ENCODE results near the gene PRB4. TPM values are rescaled to one million over a fixed set of nuclear protein-coding genes. Genes with fewer than 3 reads are reported as not detected.

The PRB4 gene
- total and polyA plus RNA-seq, 2 of the 13 experiments (the other 11 are each of a cell fraction or from before 2014, with no cell fraction given), result not detected

GRCh38 chr12:11324426-11324825 lies 14.2 kb upstream of the PRB4 start:
- no peak for ATAC-seq
- no peak overlapping the region for H3K9ac ChIP-seq (ENCODE audit: insufficient read depth, low read depth, low read length)
- H2AFZ ChIP-seq (ENCODE audit: low read length), result no peak overlapping the region
- intact Hi-C loops (cut with micrococcal nuclease; ENCODE audit: unreplicated experiment) (no loop called here), in situ Hi-C loops (cut with HindIII; ENCODE audit: extremely low pct_ligation_motif_present, low pct_unique_long_range_greater_than_20kb) (no loop called here)
- H3K4me2 ChIP-seq (ENCODE audit: low read depth, low read length), result no peak overlapping the region
- 63% methylated on average over 3 of the region's 3 CpGs for WGBS (ENCODE audit: low lambda C conversion rate)
- no peak overlapping the region for H3K27ac ChIP-seq (ENCODE audit: extremely low read length, insufficient read depth, low read length)
- ChIA-PET POLR2A (no interaction called here), CTCF (ENCODE audit: low intra/inter-chr PET ratio, low total read pairs) (no interaction called here)
- FAIRE-seq, result no peak
- H4K20me1 ChIP-seq (ENCODE audit: insufficient read depth, low read length), result no peaks in the 10 kb centered on the region
- no peak for DNase-seq (ENCODE audit: low spot score)
- no peaks in the 10 kb centered on the region for H3K36me3 ChIP-seq (replicated peaks in 1 of 2; ENCODE audit: control insufficient read depth in 1 of 2, insufficient read depth in 2 of 2, low read length in 2 of 2)
- no peak for TF ChIP-seq ZNF253 (CRISPR knock-in tag; IDR thresholded peaks at IDR 0.05; ENCODE audit: borderline replicate concordance)
- TF ChIP-seq GPN1 (CRISPR knock-in tag; IDR thresholded peaks at IDR 0.05; ENCODE audit: borderline replicate concordance), result no peak
- no peak for TF ChIP-seq ZNF12 (CRISPR knock-in tag; IDR thresholded peaks at IDR 0.05)
- peak; percentile 34 to 69; a peak in 3 of 4 replicates for TF ChIP-seq MAFK (conservative IDR thresholded peaks at IDR 0.05 in 1 of 2, IDR thresholded peaks at IDR 0.05 in 1 of 2; ENCODE audit: low read length in 2 of 2)
- peak; percentile 54 for TF ChIP-seq MAFF (IDR thresholded peaks at IDR 0.05; ENCODE audit: low read depth, low read length)
- no peak for TF ChIP-seq TOE1 (CRISPR knock-in tag; IDR thresholded peaks at IDR 0.05)
- no peaks in the 10 kb centered on the region for H3K27me3 ChIP-seq (ENCODE audit: control insufficient read depth in 1 of 2, insufficient read depth in 2 of 2, low read length in 2 of 2)
- no TSS peak for BruUV-seq (replicated peaks)
- H3K4me3 ChIP-seq (replicated peaks in 1 of 3; ENCODE audit: insufficient read depth in 1 of 3, low read depth in 2 of 3, low read length in 3 of 3), result no peak overlapping the region
- no peaks in the 10 kb centered on the region for H3K4me1 ChIP-seq (ENCODE audit: insufficient read depth, low read length)
- no peaks in the 10 kb centered on the region for H3K9me3 ChIP-seq (ENCODE audit: low read length)
- H3K79me2 ChIP-seq (ENCODE audit: insufficient read depth, low read length), result no peaks in the 10 kb centered on the region

- intact Hi-C loops (cut with micrococcal nuclease; ENCODE audit: unreplicated experiment), result no loop called here
- ChIA-PET CTCF (ENCODE audit: low intra/inter-chr PET ratio, low total read pairs) (no interaction called here), POLR2A (no interaction called here)
- FAIRE-seq, result no peak
- DNase-seq (ENCODE audit: low spot score), result no peak
- Histone ChIP-seq H3K79me2 (ENCODE audit: insufficient read depth, low read length) (no peaks in the 10 kb centered on the region), H3K9me3 (ENCODE audit: low read length) (no peaks in the 10 kb centered on the region), H3K4me3 (replicated peaks in 1 of 3; ENCODE audit: insufficient read depth in 1 of 3, low read depth in 2 of 3, low read length in 3 of 3) (no peak overlapping the region), H2AFZ (ENCODE audit: low read length) (no peak overlapping the region), H3K27me3 (ENCODE audit: control insufficient read depth in 1 of 2, insufficient read depth in 2 of 2, low read length in 2 of 2) (no peaks in the 10 kb centered on the region), H3K27ac (ENCODE audit: extremely low read length, insufficient read depth, low read length) (no peak overlapping the region), H3K4me1 (ENCODE audit: insufficient read depth, low read length) (no peaks in the 10 kb centered on the region), H4K20me1 (ENCODE audit: insufficient read depth, low read length) (no peaks in the 10 kb centered on the region), H3K36me3 (replicated peaks in 1 of 2; ENCODE audit: control insufficient read depth in 1 of 2, insufficient read depth in 2 of 2, low read length in 2 of 2) (no peaks in the 10 kb centered on the region), H3K4me2 (ENCODE audit: low read depth, low read length) (no peak overlapping the region), H3K9ac (ENCODE audit: insufficient read depth, low read depth, low read length) (no peak overlapping the region)
- TF ChIP-seq SMAD3 (CRISPR knock-in tag; IDR thresholded peaks at IDR 0.05), result no peak
- TF ChIP-seq HIVEP1 (CRISPR knock-in tag; IDR thresholded peaks at IDR 0.05), result no peak
- TF ChIP-seq, protein P1, sequence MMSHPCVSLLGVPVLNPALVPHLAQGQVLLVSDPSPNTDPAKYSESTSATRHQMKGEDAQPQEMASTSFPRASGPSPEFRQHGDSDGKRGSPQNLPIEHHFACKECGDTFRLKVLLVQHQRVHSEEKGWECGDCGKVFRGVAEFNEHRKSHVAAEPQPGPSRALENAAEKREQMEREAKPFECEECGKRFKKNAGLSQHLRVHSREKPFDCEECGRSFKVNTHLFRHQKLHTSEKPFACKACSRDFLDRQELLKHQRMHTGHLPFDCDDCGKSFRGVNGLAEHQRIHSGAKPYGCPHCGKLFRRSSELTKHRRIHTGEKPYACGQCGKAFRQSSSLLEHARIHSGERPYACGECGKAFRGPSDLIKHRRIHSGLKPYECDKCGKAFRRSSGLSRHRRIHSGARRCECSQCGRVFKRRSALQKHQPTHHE (CRISPR knock-in tag; IDR thresholded peaks at IDR 0.05; ENCODE audit: borderline replicate concordance), result no peak
- no peak for TF ChIP-seq ASH2L (IDR thresholded peaks at IDR 0.05; ENCODE audit: insufficient read length, low read depth, low read length)
- no peak for TF ChIP-seq MED13 (CRISPR knock-in tag; IDR thresholded peaks at IDR 0.05)
- no peak for TF ChIP-seq GPN1 (CRISPR knock-in tag; IDR thresholded peaks at IDR 0.05; ENCODE audit: borderline replicate concordance)
- TF ChIP-seq ZC3H4 (CRISPR knock-in tag; IDR thresholded peaks at IDR 0.05; ENCODE audit: borderline replicate concordance), result no peak
- WGBS (ENCODE audit: low lambda C conversion rate), result 0% methylated on average over 2 of the region's 2 CpGs
- BruUV-seq (replicated peaks), result no TSS peak
- in situ Hi-C loops (cut with HindIII; ENCODE audit: extremely low pct_ligation_motif_present, low pct_unique_long_range_greater_than_20kb), result no loop called here
- no peak for ATAC-seq
These were observed 11.7 kb upstream of the PRB4 start for GRCh38 chr12:11321980-11322379.

Data from HepG2 (cell line).